Amygdala (tissue), 56 donors: ENCODE measurements around the gene CTLA4.

Experiments
- DNase-seq, 56 donors: peaks; one replicate each; lab custom pipeline; 2025; lab: John Stamatoyannopoulos, UW

CTLA4 gene

GRCh38 chr2:203867561-203868200 lies at the start of gene CTLA4:
TSS of gene CTLA4 (plus strand) at chr2:203867771. CDS start at chr2:203867943, 172 bp downstream.
- no peak for DNase-seq

- no peak for DNase-seq
Measured at GRCh38 chr2:203818656-203819055, 48.9 kb upstream of the CTLA4 start.

GRCh38 chr2:203819434-203820133 lies 48.0 kb upstream of the CTLA4 start:
- DNase-seq, result no peak

GRCh38 chr2:203820969-203821368 lies 46.6 kb upstream of the CTLA4 start:
- no peak for DNase-seq

GRCh38 chr2:203822240-203822639 lies 45.3 kb upstream of the CTLA4 start:
- no peak for DNase-seq

GRCh38 chr2:203823173-203823572 lies 44.4 kb upstream of the CTLA4 start:
- DNase-seq, result no peak

GRCh38 chr2:203824057-203824456 lies 43.5 kb upstream of the CTLA4 start:
- DNase-seq, result no peak

- DNase-seq, result no peak
Measured at GRCh38 chr2:203824603-203825002, 43.0 kb upstream of the CTLA4 start.

GRCh38 chr2:203826704-203827103 lies 40.9 kb upstream of the CTLA4 start:
- DNase-seq, result no peak

- no peak for DNase-seq
Measured at GRCh38 chr2:203830304-203831055, 37.1 kb upstream of the CTLA4 start.

GRCh38 chr2:203835420-203835819 lies 32.2 kb upstream of the CTLA4 start:
- DNase-seq, result no peak

GRCh38 chr2:203835892-203836800 lies 31.4 kb upstream of the CTLA4 start:
- DNase-seq, result no peak

GRCh38 chr2:203840655-203841205 lies 26.8 kb upstream of the CTLA4 start:
- no peak for DNase-seq

GRCh38 chr2:203841654-203842053 lies 25.9 kb upstream of the CTLA4 start:
- DNase-seq, result no peak

GRCh38 chr2:203842373-203842772 lies 25.2 kb upstream of the CTLA4 start:
- DNase-seq, result no peak

GRCh38 chr2:203846490-203847105 lies 21.0 kb upstream of the CTLA4 start:
- DNase-seq, result no peak

- DNase-seq, result no peak
Measured at GRCh38 chr2:203849010-203849409, 18.6 kb upstream of the CTLA4 start.

GRCh38 chr2:203852760-203853159 lies 14.8 kb upstream of the CTLA4 start:
- no peak for DNase-seq

GRCh38 chr2:203853271-203853670 lies 14.3 kb upstream of the CTLA4 start:
- no peak for DNase-seq

GRCh38 chr2:203853722-203854121 lies 13.8 kb upstream of the CTLA4 start:
- no peak for DNase-seq
